HG03039 (cell line): ENCODE measurements around the gene GIT2.
"Not testable (repeated sequence)": the region's sequence is repeated elsewhere in the genome, so short reads cannot be mapped to it uniquely, and the experiment has no call there.

ENCODE experiments used
- ATAC-seq: cut with Tn5 transposase; IDR thresholded peaks from one replicate; pipeline ENCODE4 v1.9.1; 2021; ENCODE audit warnings: mild to moderate bottlenecking, moderate library complexity; ENCODE audit not compliant: unreplicated experiment

Gene GIT2

GRCh38 chr12:109947521-109947920 is 48.6 kb downstream of the GIT2 start:
- no peak for ATAC-seq

DNA sequence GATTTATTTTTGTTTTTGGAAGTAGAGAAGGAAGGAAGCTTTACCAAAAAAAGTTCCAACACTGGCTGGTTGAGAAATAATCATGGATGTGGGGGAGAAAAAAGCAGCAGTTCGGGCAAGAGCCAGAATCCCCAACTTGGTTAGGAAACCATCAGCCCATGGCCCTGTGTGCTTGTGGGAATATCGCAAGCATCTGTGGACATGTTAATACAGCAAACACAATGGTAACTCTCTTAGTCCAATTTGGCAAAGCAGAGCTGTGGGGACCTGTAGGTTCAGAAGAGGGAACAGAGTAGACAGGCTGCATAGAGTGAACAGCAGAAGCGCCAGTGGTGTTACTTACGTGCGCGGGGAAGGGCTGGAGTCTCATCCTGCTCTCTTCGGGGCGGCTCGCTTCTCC is 49.3 kb downstream of the GIT2 start:
- no peak for ATAC-seq

GRCh38 chr12:109946505-109946904 is 49.7 kb downstream of the GIT2 start:
- no peak for ATAC-seq

- ATAC-seq, result no peak
These were observed 51.4 kb downstream of the GIT2 start for GRCh38 chr12:109944561-109945359.

GRCh38 chr12:109943811-109944210 is 52.4 kb downstream of the GIT2 start:
- ATAC-seq, result no peak

- no peak for ATAC-seq
These were observed 55.7 kb downstream of the GIT2 start for GRCh38 chr12:109940339-109940923.

- no peak for ATAC-seq
These were observed 56.7 kb downstream of the GIT2 start for GRCh38 chr12:109939504-109939903.

DNA sequence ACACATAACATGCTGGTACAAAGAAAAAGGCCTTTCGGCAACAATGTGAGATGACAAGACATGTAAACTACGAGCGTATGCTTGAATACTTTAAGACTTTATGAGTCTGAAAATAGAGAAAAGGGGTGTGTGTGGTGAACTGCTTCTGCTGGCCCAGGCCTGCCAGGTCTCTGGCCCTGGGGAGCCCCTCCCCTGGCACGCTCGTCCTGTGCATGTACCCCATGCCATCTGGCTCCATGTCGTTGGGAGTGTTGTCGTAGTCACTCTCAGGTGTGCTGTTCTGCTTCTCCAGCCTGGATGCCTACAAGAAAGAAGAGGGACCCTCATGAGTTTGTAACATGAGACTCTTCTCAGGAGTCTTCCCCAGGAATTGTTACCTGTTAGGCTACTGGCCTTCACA is 57.2 kb downstream of the GIT2 start:
- ATAC-seq, result no peak

DNA sequence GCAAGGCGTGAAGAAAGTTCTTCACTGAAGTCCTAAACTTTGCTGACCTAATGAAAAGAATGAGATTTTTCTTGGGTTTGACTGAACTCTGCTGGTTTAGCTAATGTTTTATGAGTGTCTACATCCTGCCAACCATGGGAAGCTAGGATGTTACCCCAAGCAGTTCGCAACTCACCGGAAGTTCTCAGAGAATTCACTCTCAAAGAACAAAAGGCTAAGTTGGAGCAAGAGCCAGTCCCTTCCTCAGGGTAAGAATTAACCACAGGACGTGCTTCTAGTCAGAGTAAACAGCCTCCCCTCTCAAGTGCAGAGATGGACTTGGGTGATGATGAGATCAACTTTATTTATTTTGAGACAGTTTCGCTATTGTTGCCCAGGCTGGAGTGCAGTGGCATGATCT is 58.8 kb downstream of the GIT2 start:
- ATAC-seq, result no peak

DNA sequence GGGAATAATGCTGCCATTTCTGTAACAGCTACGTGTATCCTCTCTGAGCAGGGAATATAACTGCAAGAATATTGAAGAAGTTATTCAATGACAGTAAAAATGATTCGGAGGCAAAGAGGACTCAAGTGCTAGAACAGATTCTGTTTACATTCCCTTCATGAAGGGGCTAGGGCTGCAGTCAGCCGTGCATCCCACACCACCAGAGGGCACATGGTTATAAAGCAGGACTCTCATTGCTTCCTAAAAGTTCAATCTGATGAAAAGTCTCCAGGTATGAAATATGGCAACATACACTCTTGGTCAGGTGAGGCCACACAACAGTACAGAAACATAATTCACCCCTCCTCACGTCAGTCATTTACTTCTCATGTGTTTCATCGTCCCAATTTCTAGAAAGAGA is 62.1 kb downstream of the GIT2 start:
- no peak for ATAC-seq

- ATAC-seq, result no peak
These were observed 63.2 kb downstream of the GIT2 start for GRCh38 chr12:109932878-109933503.

- ATAC-seq, result no peak
These were observed 65.0 kb downstream of the GIT2 start for GRCh38 chr12:109931143-109931542.

- ATAC-seq, result no peak
These were observed 66.0 kb downstream of the GIT2 start for GRCh38 chr12:109930028-109930800.

GRCh38 chr12:109929326-109929725 is 66.8 kb downstream of the GIT2 start:
- ATAC-seq, result not testable (repeated sequence)

DNA sequence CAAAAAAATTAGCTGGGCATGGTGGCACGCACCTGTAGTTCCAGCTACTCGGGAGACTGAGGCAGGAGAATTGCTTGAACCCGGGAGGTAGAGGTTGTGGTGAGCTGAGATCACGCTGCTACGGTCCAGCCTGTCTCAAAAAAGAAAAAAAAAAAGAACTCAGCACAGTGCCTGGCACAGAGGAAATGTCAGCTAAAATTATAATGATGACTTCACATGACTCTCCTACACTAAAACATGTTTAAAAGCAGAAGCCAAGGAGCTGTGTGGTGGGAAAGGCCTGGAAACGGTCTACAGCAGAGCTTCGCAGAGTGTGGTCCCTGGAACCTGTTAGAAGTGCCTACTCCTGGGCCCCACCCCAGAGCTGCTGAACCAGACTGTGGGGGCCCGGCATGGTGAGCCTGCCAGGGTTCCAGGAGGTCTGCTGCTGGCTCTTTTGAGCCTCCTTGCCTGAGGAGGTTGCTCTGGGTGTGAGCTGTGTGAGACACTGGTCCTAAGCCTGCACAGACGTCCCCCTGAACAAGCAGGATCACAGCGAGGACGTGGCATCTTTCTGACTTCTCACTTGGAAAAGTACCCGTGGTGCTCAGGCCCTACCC is 68.0 kb downstream of the GIT2 start:
- ATAC-seq, result no peak

DNA sequence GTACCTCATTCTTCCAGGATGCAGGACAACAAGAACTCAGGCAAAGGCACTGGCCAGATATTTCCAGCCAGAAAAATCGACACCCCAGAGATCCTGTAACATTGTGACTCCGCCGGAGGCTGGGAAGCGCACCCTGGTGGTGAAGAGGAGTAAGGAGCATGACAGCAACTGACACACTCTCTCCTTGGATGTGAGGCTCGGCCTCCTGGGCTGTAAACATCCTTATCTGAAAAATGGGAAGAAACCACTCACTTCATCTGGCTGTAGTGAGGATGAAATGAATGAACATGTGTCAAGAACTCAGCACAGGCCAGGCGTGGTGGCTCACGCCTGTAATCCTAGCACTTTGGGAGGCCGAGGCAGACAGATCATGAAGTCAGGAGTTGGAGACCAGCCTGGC is 68.5 kb downstream of the GIT2 start:
- no peak for ATAC-seq

DNA sequence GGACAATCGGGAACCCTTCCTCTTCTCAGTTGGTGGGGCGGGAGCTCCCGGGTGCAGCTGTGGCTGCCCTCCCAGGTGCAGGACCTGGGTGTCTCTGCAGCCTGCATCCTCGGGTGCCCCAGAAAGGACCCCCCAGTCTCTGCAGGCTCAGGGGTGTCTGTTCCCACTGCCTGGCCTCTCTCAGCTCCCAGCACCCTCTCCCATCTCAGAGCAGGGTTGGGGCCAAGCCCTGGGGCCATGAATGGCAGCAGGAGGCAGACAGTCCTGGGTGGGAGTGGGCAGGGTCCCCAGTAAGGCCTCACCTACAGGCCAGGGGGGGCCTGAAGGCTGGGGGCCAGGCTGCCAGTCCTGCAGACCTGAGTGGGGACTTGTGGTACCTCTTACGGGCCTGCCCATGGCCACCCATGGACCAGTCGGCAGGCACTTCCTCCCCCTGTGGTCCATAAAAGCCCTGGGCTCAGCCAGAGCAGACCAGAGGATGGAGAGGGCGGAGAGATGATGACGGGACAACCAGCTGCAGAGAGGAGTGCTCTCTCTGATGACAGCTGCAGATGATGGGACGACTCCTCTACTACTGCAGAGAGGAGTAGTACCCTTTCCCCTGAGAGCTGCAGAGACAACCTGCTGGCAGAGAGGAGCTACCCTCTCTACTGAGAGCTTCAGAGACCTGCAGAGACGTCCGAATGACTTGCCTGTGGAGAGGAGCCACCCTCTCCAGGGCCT is 69.5 kb downstream of the GIT2 start:
- ATAC-seq, result no peak

GRCh38 chr12:109926016-109926415 is 70.2 kb downstream of the GIT2 start:
- no peak for ATAC-seq

- ATAC-seq, result no peak
These were observed 70.9 kb downstream of the GIT2 start for GRCh38 chr12:109925185-109925840.
